Panc1 (cell line): ENCODE data around the gene RPN2. TPM values are rescaled to one million over a fixed set of nuclear protein-coding genes. Genes with fewer than 3 reads are reported as not detected.

Experiments
- ATAC-seq: fragments of 200-7000 bp; cut with Tn5 transposase; 2 replicates; pipeline ENCODE4 v1.9.1; 2020; ENCODE audit warnings: mild to moderate bottlenecking, moderate library complexity
- BruUV-seq: library from RNA; stranded (reverse); fragments of 400-500 nt; replicated peaks from 2 replicates; lab custom pipeline; 2021; lab: Mats Ljungman, UMichigan
- CTCF ChIA-PET: fragments of 300-600 bp; sonication (Branson Sonifier 250); formaldehyde crosslinking; loops from one replicate; lab custom pipeline; 2022; ENCODE audit warnings: antibody characterized with exemption; lab: Charles Lee
- POLR2A ChIA-PET: fragments of 300-600 bp; sonication (Branson Sonifier 250); formaldehyde crosslinking; loops from one replicate; lab custom pipeline; 2022; ENCODE audit warnings: antibody characterized with exemption; lab: Charles Lee
- DNase-seq: peaks from one replicate; pipeline ENCODE4 v3.0.0-alpha.2; 2010; ENCODE audit warnings: low read depth, low spot score
- H3K27ac ChIP-seq: 2 replicates; pipeline ENCODE4 v1.5.1; 2011; ENCODE audit warnings: mild to moderate bottlenecking, low read length, inconsistent platforms
- H3K27me3 ChIP-seq: fragments of 200-500 bp; sonication (Bioruptor generic); 2 replicates; pipeline ENCODE4 v1.6.0; 2014; ENCODE audit warnings: low read length, inconsistent platforms; ENCODE audit not compliant: control insufficient read depth, insufficient read depth
- H3K36me3 ChIP-seq: fragments of 200-500 bp; sonication (Bioruptor generic); 2 replicates; pipeline ENCODE4 v1.5.1; 2014; ENCODE audit warnings: inconsistent platforms, mild to moderate bottlenecking, low read length, moderate library complexity; ENCODE audit not compliant: control insufficient read depth, insufficient read depth
- H3K4me1 ChIP-seq: 2 replicates; pipeline ENCODE4 v1.5.1; 2011; ENCODE audit warnings: inconsistent platforms, mild to moderate bottlenecking, low read length, moderate library complexity; ENCODE audit not compliant: control insufficient read depth, insufficient read depth
- H3K4me3 ChIP-seq, 2 experiments: 2 replicates each; pipeline ENCODE4 v1.5.1; 2011 to 2012; ENCODE audit warnings: low read depth in 2 of 2, low read length in 2 of 2, mild to moderate bottlenecking in 2 of 2, inconsistent platforms in 1 of 2, moderate library complexity in 1 of 2
- H3K9me3 ChIP-seq: fragments of 200-500 bp; sonication (Bioruptor generic); 2 replicates; pipeline ENCODE4 v1.5.1; 2014; ENCODE audit warnings: low read depth, mild to moderate bottlenecking, inconsistent platforms, low read length, moderate library complexity; ENCODE audit not compliant: control insufficient read depth, insufficient read depth
- POLR2AphosphoS5 ChIP-seq: IDR thresholded peaks from 2 replicates; pipeline ENCODE4 v1.6.1; 2012; ENCODE audit warnings: mild to moderate bottlenecking, low read depth, low read length, moderate library complexity
- SIN3A ChIP-seq: IDR thresholded peaks from 2 replicates; pipeline ENCODE4 v1.6.1; 2012; ENCODE audit warnings: low read depth, mild to moderate bottlenecking, low read length, moderate library complexity, borderline replicate concordance; ENCODE audit not compliant: insufficient read depth
- TCF7L2 ChIP-seq: IDR thresholded peaks from 2 replicates; pipeline ENCODE4 v1.6.1; 2011; ENCODE audit warnings: mild to moderate bottlenecking, low read depth, low read length, inconsistent platforms
- in situ Hi-C: cut with HindIII; loops from 2 replicates; pipeline ENCODE4 v1.10.0; 2016; ENCODE audit warnings: low sequenced_read_pairs, low pct_unique_long_range_greater_than_20kb
- intact Hi-C: fragments of 100-400 bp; cut with micrococcal nuclease; formaldehyde crosslinking; loops from one replicate; pipeline ENCODE4 v1.10.0; 2022; ENCODE audit not compliant: unreplicated experiment
- total RNA-seq: library from RNA; stranded (reverse); gene quantifications from one replicate; pipeline ENCODE4 v1.2.1, GENCODE V29; 2021; ENCODE audit not compliant: unreplicated experiment
- TF ChIP-seq, protein P1 (sequence below): fragments of 450-650 bp; IDR thresholded peaks from 2 replicates; pipeline ENCODE4 v1.5.1; 2017; ENCODE audit warnings: mild to moderate bottlenecking
- TF ChIP-seq, protein P2 (sequence below), 2 experiments: IDR thresholded peaks; 2 replicates each; pipeline ENCODE4 v1.6.1; 2011 to 2012; ENCODE audit warnings: low read depth in 2 of 2, control low read depth in 1 of 2, low read length in 1 of 2, mild to moderate bottlenecking in 1 of 2, moderate library complexity in 1 of 2; ENCODE audit not compliant: insufficient read depth in 1 of 2

The RPN2 gene
- total RNA-seq, 1 experiment from 2014 or later: 250 TPM

DNA sequence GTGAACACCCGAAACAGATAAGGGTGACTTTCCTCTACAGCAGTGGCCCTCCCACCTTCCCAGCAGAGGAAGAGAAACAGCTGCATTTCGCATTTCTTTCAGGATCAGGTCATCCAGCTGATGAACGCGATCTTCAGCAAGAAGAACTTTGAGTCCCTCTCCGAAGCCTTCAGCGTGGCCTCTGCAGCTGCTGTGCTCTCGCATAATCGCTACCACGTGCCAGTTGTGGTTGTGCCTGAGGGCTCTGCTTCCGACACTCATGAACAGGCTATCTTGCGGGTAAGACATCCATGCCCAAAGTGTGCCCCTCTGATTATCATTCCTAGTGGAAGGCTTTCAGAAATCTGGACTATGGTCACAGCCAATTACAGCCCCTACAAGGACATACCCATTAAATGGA, 28.0 kb downstream of the RPN2 start:
- no peak for DNase-seq
- no peaks in the 10 kb centered on the region for H3K27me3 ChIP-seq
- peaks cover 32% of the 10 kb centered on the region for H3K36me3 ChIP-seq
- TF ChIP-seq, protein P1, sequence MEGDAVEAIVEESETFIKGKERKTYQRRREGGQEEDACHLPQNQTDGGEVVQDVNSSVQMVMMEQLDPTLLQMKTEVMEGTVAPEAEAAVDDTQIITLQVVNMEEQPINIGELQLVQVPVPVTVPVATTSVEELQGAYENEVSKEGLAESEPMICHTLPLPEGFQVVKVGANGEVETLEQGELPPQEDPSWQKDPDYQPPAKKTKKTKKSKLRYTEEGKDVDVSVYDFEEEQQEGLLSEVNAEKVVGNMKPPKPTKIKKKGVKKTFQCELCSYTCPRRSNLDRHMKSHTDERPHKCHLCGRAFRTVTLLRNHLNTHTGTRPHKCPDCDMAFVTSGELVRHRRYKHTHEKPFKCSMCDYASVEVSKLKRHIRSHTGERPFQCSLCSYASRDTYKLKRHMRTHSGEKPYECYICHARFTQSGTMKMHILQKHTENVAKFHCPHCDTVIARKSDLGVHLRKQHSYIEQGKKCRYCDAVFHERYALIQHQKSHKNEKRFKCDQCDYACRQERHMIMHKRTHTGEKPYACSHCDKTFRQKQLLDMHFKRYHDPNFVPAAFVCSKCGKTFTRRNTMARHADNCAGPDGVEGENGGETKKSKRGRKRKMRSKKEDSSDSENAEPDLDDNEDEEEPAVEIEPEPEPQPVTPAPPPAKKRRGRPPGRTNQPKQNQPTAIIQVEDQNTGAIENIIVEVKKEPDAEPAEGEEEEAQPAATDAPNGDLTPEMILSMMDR: no peak
- no peak for TF ChIP-seq TCF7L2
- TF ChIP-seq, protein P2, sequence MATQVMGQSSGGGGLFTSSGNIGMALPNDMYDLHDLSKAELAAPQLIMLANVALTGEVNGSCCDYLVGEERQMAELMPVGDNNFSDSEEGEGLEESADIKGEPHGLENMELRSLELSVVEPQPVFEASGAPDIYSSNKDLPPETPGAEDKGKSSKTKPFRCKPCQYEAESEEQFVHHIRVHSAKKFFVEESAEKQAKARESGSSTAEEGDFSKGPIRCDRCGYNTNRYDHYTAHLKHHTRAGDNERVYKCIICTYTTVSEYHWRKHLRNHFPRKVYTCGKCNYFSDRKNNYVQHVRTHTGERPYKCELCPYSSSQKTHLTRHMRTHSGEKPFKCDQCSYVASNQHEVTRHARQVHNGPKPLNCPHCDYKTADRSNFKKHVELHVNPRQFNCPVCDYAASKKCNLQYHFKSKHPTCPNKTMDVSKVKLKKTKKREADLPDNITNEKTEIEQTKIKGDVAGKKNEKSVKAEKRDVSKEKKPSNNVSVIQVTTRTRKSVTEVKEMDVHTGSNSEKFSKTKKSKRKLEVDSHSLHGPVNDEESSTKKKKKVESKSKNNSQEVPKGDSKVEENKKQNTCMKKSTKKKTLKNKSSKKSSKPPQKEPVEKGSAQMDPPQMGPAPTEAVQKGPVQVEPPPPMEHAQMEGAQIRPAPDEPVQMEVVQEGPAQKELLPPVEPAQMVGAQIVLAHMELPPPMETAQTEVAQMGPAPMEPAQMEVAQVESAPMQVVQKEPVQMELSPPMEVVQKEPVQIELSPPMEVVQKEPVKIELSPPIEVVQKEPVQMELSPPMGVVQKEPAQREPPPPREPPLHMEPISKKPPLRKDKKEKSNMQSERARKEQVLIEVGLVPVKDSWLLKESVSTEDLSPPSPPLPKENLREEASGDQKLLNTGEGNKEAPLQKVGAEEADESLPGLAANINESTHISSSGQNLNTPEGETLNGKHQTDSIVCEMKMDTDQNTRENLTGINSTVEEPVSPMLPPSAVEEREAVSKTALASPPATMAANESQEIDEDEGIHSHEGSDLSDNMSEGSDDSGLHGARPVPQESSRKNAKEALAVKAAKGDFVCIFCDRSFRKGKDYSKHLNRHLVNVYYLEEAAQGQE (IDR thresholded peaks at IDR 0.05; ENCODE audit: insufficient read depth in 1 of 2, low read depth in 2 of 2, low read length in 1 of 2): no peak
- TF ChIP-seq SIN3A: no peak
- no peak for TF ChIP-seq POLR2AphosphoS5
- ChIA-PET POLR2A (no interaction called here), CTCF (interaction anchor here (1.1 kb wide), 1 partner anchor 12 kb away, joined by 3 read pairs; no protein-coding TSS in a partner anchor)
- no peak overlapping the region for H3K27ac ChIP-seq
- BruUV-seq: no TSS peak
- intact Hi-C loops (no loop called here), in situ Hi-C loops (no loop called here)
- no peak for ATAC-seq
- peaks cover 1% of the 10 kb centered on the region; the same call in 1 of the 2 replicates for H3K4me1 ChIP-seq
- no peaks in the 10 kb centered on the region for H3K9me3 ChIP-seq
- H3K4me3 ChIP-seq: no peak overlapping the region

DNA sequence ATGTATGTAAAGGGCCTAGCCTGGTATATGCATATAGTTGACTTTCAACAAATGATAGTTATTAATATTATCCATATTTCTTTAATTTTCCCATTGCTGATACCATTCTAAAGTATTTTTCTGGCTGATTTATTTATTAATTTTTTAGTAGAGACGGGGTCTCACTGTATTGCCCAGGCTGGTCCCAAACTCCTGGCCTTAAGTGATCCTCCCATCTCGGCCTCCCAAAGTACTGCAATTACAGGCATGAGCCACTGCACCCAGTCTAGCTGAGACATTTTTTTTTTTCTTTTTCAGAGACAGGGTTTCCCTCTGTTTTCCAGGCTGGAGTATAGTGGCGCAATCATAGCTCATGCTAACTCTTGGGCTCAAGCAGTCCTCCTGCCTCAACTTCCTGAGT, 30.1 kb downstream of the RPN2 start:
- no peak for ATAC-seq
- H3K36me3 ChIP-seq: peaks cover 36% of the 10 kb centered on the region
- in situ Hi-C loops (no loop called here), intact Hi-C loops (no loop called here)
- H3K9me3 ChIP-seq: no peaks in the 10 kb centered on the region
- H3K27ac ChIP-seq: no peak overlapping the region
- BruUV-seq: no TSS peak
- H3K4me3 ChIP-seq: no peak overlapping the region
- TF ChIP-seq POLR2AphosphoS5: no peak
- TF ChIP-seq, protein P1: no peak
- no peak for TF ChIP-seq TCF7L2
- TF ChIP-seq, protein P2 (IDR thresholded peaks at IDR 0.05; ENCODE audit: insufficient read depth in 1 of 2, low read depth in 2 of 2, low read length in 1 of 2): no peak
- TF ChIP-seq SIN3A: no peak
- ChIA-PET CTCF (interaction anchor here (0.7 kb wide), 1 partner anchor 73 kb away, joined by 3 read pairs; no protein-coding TSS in a partner anchor), POLR2A (no interaction called here)
- no peaks in the 10 kb centered on the region for H3K27me3 ChIP-seq
- no peaks in the 10 kb centered on the region for H3K4me1 ChIP-seq
- DNase-seq: no peak
